ENCODE data around the gene KRT3.
"Not testable (repeated sequence)": the region's sequence is repeated elsewhere in the genome, so short reads cannot be mapped to it uniquely, and the experiment has no call there.

KRT3 gene

DNA sequence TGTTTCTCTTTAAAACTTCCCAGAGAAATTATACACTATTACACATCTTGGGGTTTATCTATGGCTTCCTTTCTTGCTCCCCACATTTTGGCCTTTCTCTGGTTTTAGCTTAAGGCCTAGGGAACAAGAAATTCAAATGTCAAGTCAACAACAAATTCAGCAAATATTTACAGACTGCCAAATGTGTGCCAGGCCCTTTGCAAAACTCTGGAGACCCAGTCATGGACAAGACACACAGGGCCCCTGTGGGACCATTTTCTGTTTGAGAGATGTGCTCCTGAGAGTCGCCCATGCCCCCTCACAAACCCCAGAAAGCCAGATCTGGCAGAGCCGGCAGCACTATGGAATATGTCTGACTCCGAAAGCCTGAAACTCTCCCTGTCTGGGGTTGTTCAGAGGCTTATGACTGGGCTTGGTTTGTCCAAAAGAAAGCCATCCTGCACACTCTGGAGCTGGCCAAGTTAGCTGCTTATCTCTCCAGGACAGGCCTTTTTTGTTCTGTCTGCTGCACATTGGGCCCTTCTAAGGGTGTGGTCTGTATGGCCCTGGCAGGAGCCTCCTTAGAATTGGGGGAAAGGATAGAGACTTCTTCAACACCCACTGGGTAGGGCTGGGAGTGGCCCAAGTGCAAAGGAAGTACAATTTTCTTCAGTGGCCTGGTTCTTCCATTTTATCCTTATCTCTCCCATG is 1.1 kb upstream of the KRT3 start:
- no peak for DNase-seq

DNA sequence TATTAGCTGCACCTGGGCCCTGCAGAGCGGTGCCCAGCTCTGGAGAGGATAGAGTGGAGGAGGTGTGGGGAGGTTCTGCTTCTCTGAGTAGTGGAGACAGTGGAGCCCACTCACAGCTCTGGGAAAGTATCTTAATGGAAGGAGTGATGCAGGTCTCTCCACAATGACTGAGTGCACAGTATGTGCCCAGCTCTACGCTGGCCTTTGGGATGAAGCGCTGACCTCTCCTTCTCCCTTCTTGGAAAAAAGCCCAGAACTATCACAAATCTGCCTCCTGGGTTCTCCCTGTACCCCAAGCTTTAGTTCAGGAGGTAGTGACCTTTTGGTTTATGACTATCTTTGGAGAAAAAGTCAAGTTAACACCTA is 495 bp upstream of the KRT3 start:
- no peak for DNase-seq

DNA sequence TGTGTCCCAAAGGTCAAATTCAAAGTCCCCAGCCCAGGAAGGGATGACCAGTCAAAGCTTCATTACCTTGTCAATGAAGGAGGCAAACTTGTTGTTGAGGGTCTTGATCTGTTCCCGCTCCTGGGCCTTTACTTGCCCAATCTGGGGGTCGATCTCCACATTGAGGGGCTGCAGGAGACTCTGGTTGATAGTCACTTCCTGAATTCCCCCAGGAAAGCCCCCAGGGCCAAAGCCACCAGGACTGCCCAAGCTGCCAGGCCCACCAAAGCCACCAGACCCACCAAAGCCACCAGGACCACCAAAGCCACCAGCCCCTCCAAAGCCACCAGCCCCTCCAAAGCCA is 614 bp downstream of the KRT3 start:
- DNase-seq = not testable (repeated sequence)

DNA sequence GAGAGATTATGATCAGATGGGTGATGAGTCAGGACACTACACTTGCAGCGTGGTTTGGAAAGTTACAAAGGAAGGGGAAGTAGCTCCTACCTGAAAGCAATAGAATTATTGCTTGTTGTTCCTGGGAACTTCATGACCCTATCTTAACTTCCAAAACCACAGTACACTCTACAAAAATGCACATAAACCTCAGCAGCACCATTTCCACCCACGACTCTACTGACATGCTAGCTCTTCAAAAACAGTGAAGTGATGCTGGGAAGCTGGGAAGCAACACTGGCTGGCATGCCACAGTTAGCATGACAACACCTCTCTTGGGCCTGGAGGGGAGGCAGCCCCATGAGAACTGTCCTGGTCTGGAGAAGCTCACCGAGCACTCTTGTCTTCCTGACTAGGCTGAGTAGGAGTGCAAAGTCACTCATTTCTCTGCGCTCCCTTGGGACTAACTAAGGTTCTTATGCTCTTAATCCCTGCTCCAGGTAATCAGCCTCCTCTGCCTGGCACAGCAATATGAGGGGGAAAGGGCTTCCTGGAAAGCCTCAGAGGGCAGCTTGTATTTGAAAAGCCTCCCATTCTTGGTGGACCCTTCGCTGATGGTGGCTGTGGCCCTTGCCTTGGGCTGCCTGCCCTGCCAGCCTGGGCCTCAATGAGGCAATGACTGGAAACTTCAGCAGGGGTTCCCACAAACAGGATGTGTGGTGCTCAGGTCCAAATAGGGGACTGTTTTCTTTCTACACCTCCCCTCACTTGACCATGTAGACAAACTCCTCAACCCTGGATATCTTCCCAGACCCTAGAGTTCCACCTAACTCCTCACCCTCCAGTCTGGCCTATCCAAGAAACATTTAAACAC is 1.2 kb downstream of the KRT3 start:
- DNase-seq = no peak

DNA sequence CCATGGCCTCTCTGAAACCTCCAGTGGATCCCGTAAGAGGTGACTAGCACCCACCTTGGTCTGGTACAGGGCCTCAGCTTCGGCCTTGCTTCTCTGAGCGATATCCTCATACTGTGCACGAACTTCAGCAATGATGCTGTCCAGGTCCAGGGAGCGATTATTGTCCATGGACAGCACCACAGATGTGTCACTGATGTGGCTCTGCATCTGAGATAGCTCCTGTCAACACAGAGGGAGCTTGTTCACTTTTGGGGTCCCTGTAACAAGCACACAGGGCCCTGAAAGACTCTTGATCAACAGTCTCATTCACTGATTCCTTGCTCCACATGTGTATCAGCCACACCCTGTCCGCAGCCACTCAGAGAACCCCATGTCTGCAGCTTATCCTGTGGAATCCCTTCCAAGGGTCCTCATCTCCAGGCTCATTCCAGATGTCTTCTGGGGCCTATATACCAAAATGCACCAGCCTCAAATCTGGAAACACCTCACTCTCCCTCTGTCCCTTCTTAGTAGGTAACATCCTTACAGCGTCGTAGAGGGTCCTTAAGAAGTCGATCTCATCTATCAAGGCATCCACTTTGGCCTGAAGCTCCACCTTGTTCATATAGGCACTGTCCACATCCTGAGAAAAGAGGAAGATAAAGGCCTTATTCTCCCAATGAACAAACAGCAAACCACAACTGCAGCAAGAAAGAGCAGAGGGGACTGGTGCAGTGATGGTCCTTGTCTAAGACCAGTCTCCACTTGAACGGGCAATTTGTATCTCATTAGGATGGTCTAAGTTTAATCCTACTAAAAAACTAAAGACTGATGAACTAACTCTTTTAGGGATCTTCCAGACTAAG is 3.5 kb downstream of the KRT3 start:
- no peak for DNase-seq

DNA sequence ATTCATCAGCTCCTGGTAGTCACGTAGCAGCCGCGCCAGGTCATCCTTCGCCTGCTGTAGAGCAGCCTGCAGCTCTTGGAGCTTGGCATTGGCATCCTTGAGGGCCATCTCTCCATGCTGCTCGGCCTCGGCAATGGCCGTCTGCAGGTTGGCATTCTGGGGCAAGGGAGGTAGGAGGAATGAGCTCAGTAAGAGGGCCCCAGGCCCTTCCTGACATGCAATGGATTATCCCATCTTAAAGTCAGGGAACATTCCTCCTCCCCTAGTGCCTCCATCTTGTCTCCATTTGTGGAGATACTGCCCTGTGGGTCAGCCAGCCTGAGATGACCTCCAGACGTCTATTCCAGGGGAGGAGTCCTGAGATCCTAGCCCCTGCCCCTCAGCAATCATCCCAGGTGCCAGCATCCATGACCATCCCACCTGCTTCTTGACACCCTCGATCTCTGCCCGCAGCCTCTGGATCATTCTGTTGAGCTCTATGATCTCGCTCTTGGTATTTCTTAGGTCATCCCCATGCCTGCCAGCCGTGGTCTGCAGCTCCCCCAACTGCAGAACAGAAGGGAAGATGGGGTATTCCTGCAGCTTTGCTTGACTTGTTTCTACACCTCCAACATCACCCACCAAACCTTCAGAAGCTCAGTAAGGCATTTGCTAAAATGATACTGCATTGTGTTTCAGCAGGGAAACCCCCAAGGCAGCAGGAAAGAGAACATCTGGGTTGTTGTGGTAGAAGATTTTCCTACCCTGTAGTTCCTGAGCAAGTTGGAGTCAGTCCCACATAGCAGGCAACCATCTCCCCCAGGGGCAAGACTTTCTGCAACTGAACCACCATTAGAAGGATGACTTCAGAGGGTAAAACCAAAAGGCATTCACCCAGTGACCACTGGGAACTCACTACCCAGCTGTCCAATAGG is 4.4 kb downstream of the KRT3 start:
- no peak for DNase-seq

DNA sequence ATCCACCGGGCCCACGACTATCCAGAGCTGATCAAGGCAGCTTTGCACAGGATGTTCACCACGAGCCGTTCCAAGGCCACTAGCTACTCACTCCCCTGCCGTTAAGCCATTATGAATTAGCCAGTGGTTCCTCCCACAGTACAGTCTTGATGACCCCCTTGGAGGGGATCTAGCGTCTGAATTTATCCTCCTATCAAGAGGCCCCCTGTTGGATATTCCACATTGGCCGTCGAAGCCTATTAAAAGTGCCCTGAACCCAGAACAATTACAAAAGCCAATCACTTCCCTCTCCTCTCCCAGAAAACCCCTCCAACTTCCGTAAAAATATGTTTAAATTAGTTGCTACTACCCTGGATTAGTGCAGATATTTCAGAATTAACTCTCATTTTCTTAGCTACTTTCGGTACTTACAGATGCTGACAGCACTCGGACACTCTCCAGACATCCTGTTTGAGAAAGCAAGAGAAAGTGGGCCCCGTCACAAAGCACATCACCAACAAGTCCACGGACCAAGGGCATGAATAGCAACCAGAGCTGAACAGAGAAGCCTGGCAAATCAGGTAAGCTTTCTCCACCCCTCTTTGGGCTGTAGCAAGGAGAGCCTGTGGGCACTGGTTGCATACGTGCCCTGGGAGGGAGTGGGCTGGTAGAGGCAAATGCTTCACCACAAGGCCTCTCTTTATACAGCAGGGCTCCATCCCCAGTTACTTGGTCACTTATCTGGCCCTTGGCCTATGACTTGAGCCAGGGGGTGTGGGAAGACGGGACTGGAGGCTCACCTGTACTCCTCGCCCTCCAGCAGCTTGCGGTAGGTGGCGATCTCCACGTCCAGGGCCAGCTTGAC is 5.3 kb downstream of the KRT3 start:
- no peak for DNase-seq

DNA sequence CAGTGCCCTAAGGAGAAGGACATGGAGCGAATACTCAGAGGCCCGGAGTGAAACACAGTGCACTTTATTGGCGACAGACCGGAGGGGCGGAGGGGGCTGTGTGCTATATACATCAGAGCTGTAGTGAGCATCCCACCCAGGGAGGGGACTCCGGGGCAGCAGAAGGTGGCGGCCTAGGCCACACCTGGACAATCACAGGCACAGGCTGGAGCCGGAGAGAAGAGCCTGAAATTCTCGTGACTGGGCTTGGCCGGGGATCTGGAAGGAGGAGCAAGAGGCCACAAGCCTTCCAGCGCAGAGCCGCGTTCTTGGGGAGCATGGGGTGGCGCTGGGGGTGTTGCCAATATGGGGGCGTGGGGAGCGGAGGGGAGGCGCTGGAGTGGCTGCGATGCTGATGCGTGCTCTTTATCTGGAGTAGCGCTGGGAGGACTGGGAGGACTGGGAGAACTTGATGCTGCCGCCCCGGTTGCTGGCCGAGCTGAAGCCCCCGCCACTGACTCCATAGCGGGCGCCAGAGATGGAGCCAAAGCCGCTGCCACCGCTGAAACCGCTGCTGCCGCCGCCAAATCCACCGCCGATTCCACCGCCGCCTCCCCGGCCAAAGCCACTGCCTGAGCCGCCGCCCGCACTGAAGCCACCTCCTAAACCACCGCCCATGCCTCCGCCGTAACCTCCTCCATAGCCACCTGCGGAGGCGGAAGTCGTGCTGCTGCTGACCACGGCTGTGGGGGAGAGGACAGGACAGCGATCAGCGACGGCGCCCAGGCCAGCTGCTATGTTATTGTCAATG is 6.1 kb downstream of the KRT3 start:
- no peak for DNase-seq

DNA sequence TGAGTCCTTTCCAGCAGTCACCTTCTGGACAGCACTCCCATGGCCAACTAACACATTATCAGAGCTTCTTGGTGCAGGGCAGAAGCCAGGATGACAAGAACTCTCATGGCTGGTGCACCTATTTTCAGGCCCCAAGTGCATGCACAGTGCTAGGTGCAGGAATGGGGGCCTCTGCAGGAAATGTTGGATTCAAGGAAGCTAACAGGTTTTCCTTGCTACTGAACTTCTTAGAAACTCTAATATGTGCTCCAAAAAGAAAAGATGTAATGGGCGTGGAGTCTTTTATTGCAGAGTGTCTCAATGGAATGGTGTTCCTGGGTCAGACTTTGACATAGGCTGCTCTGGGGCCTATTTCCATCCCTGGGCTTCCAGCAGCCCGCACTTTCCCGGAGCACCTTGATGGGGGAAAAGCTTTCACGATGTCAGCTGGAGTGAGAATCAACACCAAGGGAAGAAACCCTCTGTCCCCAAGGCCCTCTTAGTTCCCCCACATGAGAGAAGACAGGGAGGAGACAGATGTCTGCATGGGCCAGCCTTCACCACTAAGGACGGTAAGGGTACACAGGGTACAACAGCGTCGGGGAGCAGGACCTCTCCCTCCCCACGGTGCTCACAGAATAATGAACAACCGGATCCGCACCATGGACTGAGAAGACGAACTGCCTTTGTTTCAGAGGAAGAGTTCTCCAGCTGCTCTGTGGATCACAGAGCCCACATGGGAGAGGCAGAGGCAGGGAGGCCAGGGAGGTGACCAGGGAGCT is 6.9 kb downstream of the KRT3 start:
- no peak for DNase-seq

DNA sequence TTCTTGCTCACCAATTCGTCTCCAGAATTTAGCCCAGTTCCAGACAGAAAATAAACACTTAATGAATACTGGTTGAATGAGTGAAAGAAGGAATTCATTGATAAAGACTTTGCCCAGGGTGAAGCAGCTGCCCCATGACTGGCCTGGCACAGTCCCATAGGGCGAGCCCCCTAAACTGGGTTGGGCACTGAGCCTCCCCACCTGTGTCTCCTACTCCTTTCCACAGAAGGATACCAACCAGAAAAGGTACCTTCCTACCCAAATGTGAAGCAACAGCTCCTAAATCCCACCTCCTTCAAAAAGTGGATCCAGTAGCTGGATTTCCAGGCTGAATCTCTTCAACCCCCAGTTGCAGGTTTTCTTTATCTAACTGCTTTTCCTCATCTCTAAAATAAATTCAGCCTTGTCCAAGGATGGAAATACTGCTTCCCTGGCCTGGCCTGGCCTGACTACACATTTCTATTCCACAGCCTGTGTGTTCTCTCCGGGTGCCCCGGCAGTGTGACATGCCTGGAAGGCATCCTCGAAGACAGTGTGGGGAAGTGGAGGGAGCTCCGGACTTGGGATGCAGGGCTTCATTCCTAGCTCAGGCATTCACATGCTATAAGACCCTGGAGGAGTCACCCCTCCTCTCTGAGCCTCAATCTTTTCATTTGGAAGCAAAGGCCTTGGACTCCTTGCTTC is 7.6 kb downstream of the KRT3 start:
- no peak for DNase-seq

DNA sequence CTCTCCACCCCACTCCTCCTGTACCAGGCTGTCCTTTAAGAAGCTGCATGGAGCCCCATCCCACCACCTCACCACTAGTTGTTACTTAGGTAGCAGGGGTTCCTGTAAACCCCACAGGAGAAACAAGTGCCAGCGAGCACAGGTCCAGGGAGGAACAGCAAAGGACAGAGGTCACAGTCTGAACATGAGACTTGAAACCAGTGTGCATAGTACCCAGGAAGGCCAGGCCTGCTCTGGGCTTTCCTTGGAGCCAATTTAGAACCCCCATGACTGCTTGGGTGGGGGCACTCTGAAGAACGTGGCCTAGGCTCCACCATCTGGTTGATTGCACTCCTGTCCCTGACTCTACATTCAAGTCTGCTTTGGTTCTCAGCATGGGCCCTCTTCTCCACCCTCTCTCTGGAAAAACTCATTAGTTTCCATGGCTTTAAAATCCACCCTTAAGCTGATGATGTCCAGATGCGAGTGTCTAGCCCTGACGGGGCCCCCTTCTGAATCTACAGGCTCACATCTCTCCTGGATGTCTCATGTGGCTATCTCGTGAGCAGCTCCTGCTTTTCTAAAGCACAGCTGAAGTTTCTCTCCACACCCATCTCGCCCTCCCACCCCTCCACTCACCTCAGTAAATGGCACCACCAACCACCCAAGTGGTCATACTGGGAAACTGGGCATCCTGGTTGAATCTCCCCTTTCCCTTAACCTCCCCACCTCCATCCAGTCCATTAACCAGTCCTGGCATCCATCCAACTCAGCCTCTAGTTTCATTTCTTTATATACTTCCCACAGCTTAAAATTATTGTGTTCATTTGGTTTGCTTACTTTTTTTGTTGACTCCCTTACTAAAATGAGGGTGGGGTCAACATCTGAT is 8.4 kb downstream of the KRT3 start:
- no peak for DNase-seq

DNA sequence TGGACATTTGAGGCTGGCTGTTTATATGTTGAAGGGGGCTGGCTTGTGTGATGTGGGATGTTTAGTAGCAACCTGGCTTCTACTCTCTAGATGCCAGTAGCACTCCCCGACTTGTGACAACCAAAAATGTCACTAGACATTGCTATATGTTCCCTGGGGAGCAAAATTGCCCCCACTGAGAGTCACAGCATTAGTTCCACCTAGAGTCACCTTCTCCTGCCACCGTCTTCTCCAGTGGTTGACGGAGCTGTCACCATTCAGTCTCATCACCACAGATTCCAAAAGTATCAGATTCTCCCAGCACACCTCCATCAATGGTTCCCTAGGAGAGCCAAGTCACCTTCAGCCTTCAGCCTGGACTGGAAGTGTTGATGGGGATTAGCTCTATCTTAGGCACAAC is 11.0 kb downstream of the KRT3 start:
- DNase-seq = no peak

DNA sequence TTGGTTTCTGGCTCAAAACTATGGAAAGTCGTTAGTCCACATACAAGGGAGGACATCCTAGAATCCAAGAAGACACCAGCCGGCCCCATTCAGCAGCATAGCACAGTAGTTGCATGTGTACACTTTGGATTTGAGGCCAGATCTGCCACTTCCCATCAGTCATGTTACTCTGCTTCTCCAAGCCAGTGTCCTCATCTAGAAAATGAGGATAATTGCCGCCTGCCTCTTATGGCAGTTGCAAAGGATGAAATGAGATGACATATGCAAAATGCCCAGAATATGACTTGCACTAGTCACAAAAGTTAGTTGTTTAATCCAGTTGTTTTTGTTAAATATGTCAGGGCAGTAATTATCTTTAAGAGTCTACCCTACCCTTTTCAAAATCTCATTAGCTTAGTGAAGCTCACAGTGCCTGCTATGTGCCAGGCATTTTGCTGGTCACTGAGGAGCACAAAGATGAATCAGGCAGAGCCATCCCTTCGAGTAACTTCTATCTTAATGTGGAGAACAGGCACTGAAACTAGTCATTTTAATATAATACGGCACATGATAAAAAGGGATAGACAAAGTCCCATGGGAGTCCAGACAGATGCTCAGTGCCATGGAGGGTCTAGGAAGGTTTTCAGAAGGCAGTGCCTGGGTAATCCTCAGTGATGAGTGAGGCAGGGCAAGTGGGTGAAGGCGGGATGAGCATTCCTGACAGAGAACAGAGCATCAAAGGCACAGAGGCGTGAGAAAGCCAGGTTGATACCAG is 12.2 kb downstream of the KRT3 start:
- DNase-seq = no peak

DNA sequence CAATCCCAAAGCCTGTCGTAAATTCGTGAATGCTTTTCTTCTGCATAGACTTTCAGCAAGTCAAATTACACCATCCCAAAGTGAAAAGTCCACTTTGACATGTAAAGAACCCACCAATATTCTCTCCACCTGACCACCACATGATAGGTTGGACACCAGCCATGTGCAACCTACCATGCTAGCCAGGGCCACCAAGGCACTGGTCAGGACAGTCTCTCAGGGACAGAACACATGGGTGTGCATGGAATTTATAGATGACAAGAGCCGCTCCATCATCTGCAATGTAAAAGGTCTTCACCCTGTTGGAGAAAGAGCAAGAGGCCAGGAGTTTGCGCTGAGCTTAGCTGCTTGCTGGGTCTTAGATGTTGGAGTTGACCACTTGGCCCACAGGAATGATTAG is 13.4 kb downstream of the KRT3 start:
- DNase-seq = no peak

DNA sequence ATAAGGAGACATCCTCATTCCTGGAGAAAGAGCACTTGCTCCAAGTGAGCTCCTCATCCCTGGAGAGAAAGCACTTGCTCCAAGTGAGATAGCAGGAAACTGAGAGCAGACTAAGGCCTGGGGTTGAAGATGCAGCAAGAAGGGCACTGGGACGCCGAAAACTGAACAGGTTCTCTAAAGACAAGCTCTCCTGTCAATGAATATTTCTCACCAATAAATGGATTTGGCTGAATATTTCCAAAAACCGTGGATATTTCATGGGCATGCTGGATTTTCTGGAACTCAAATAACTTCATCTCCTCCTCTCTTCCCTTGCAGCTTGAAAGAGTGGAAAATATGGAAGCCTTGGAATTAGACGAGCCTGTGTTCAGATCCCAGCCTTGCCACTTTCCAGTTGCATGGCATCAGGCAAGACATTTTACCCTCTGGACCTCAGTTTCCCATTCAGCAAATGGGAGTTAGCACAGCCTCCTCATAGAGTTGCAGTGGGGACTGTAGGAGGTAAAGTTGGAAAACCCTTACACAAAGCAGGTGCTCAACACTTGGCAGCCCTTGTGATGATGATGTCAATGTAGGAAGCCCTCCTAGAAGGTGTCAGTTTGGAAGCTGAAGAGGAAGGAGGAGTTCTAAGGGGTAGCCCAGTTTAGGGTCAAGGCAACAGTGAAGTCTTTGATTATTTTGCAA is 14.4 kb downstream of the KRT3 start:
- DNase-seq = no peak

DNA sequence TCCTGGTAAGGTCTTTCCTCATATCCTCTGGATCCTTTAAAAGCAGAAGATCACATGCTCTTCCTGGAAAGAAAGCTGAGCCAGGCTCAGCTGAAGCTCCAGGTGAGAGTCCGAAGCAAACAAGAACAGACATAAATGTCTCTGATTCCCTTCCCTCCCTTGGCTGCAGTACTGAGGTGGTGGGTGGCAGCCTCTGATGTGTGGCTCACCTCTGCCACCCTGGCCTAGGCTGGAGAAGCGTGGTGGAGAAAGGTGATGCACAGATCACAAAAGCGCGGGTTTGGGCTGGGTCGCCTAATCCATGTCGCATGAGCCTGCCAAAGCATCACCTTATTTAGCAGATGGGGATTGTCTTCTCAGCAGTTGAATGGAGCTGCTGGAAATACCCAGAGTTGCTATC is 16.0 kb downstream of the KRT3 start:
- DNase-seq = no peak

DNA sequence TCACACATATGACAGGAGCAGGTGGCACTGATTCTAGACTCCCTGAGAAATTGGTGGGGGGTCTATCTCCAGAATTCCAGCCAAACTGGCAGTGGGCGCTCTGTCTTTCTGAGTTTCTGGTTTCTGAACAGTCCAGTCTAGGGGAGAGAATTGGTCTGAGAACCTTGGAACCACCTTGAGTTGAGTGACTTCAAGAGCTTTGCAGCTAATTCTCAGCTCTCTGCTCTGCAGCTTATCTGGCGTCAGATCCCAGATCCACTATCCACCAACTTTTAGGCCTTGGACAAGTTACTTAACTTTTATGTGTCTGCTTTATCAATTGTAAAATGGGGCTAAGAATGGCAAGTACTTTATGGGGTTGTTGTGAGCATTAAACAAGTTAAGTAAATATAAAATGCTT is 17.1 kb downstream of the KRT3 start:
- DNase-seq = no peak

Measured in CD4-positive, alpha-beta T cell treated with Interleukin-1 beta for 1 hour (primary cell).